OCI-LY1 (cell line): Measurements from ENCODE around the gene USP2.
A peak's percentile ranks its signal among the peaks of the same experiment; 100 is the strongest.

Experiments
- H2AFZ ChIP-seq: fragments of 200-600 bp; sonication (generic), shearing (Covaris generic); 2 replicates; pipeline ENCODE4 v1.6.0; 2014; ENCODE audit warnings: antibody characterized with exemption, mild to moderate bottlenecking, low read length
- H3F3A ChIP-seq: fragments of 200-600 bp; sonication (generic), shearing (Covaris generic); 2 replicates; pipeline ENCODE4 v1.6.0; 2014; ENCODE audit warnings: mild to moderate bottlenecking, antibody characterized with exemption, low read length, moderate library complexity; ENCODE audit not compliant: insufficient read depth
- H3K27ac ChIP-seq: fragments of 200-600 bp; sonication (generic); 2 replicates; pipeline ENCODE4 v1.5.1; 2014; ENCODE audit warnings: low read length, mixed run types, mild to moderate bottlenecking, low read depth; ENCODE audit not compliant: poor library complexity, severe bottlenecking
- H3K27me3 ChIP-seq: fragments of 200-600 bp; sonication (generic); 2 replicates; pipeline ENCODE4 v1.6.0; 2014; ENCODE audit warnings: antibody characterized with exemption, mild to moderate bottlenecking, low read length, moderate library complexity; ENCODE audit not compliant: insufficient read depth
- H3K36me3 ChIP-seq: fragments of 200-600 bp; sonication (generic); 2 replicates; pipeline ENCODE4 v1.6.1; 2014; ENCODE audit warnings: mild to moderate bottlenecking, antibody characterized with exemption, low read length, moderate library complexity, mixed read lengths; ENCODE audit not compliant: insufficient read depth
- H3K4me1 ChIP-seq: fragments of 200-600 bp; sonication (generic); 2 replicates; pipeline ENCODE4 v1.5.1; 2014; ENCODE audit warnings: mild to moderate bottlenecking, low read length, moderate library complexity; ENCODE audit not compliant: insufficient read depth, severe bottlenecking
- H3K4me2 ChIP-seq: fragments of 200-600 bp; sonication (generic), shearing (Covaris generic); 2 replicates; pipeline ENCODE4 v1.6.1; 2014; ENCODE audit warnings: low read length
- H3K4me3 ChIP-seq: fragments of 200-600 bp; sonication (generic); 2 replicates; pipeline ENCODE4 v1.5.1; 2014; ENCODE audit warnings: low read length, low read depth, mild to moderate bottlenecking, mixed read lengths; ENCODE audit not compliant: poor library complexity, severe bottlenecking
- H3K79me2 ChIP-seq: fragments of 200-600 bp; shearing (Covaris generic); 2 replicates; pipeline ENCODE4 v1.6.1; 2016; ENCODE audit warnings: mixed run types, low read length, mixed read lengths; ENCODE audit not compliant: insufficient read depth
- H3K9ac ChIP-seq: fragments of 200-600 bp; sonication (generic), shearing (Covaris generic); 2 replicates; pipeline ENCODE4 v1.6.1; 2014; ENCODE audit warnings: mild to moderate bottlenecking, low read length, mixed read lengths
- H3K9me2 ChIP-seq: fragments of 200-600 bp; sonication (generic), shearing (Covaris generic); 2 replicates; pipeline ENCODE4 v1.6.1; 2014; ENCODE audit warnings: low read depth, mild to moderate bottlenecking, low read length, mixed read lengths
- H3K9me3 ChIP-seq: fragments of 200-600 bp; shearing (Covaris generic); 2 replicates; pipeline ENCODE4 v1.6.1; 2014; ENCODE audit warnings: low read length, mixed read lengths
- H4K20me1 ChIP-seq: fragments of 200-600 bp; sonication (generic), shearing (Covaris generic); 2 replicates; pipeline ENCODE4 v1.6.0; 2016; ENCODE audit warnings: mild to moderate bottlenecking, low read length; ENCODE audit not compliant: insufficient read depth
- EZH2 ChIP-seq: fragments of 200-600 bp; sonication (generic), shearing (Covaris generic); IDR thresholded peaks from 2 replicates; pipeline ENCODE4 v1.8.0; 2017; ENCODE audit warnings: borderline replicate concordance, mixed run types, mild to moderate bottlenecking, antibody characterized with exemption, low read length, moderate library complexity, mixed read lengths
- TF ChIP-seq, protein P1 (sequence below): fragments of 200-600 bp; sonication (generic), shearing (Covaris generic); IDR thresholded peaks from 2 replicates; pipeline ENCODE4 v1.5.1; 2017; ENCODE audit warnings: mild to moderate bottlenecking, antibody characterized with exemption, low read length, moderate library complexity, mixed read lengths

The USP2 gene

DNA sequence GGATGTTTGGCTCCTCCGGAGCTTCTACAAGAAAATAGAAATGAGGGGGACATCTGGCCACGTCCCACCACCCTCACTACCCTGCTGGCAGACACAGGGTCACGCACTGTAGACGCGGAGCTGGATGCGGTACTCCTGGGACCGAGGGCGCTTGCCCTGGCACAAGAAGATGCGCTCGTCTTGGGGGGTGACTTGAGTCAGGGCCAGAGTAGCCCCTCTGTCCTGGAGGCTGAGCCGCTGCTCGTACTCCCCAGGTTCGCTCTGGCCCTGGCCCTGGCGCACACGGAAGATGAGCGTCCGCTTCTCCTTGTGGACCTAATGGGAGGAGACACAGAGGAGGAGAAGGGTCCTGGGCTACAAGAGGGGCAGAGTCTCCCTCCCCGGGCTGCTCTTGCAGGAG, 66.8 kb downstream of the USP2 start:
- H3K4me2 ChIP-seq = peak overlapping the region; percentile 88; the same call in 1 of the 2 replicates

DNA sequence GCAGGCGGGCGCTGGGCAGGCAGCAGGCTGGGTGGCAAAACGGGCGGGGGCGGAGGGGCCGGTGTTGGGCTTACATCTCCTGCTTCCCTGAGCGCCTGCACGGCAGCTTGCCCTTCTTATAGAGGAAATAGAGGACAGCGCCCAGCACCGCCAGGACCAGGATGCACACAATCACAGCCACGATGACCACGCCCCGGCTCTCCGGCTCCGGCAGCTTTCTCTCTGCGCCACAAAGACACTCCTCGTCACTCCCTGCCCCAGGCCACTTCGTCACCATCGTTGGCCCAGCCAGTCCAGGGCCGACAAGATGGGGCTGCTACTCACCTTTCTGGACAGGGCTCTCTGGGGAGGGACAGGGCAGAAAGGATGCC, 70.8 kb downstream of the USP2 start:
- H4K20me1 ChIP-seq = no peaks in the 10 kb centered on the region
- no peaks in the 10 kb centered on the region for H3K79me2 ChIP-seq
- H3K9me3 ChIP-seq = no peaks in the 10 kb centered on the region
- no peaks in the 10 kb centered on the region; the same call in 1 of the 2 replicates for H3K36me3 ChIP-seq
- no peak overlapping the region for H3K9ac ChIP-seq
- H2AFZ ChIP-seq = no peak overlapping the region
- H3K9me2 ChIP-seq = no peaks in the 10 kb centered on the region
- no peaks in the 10 kb centered on the region for H3K27me3 ChIP-seq
- no peak overlapping the region for H3K4me2 ChIP-seq
- TF ChIP-seq, protein P1, sequence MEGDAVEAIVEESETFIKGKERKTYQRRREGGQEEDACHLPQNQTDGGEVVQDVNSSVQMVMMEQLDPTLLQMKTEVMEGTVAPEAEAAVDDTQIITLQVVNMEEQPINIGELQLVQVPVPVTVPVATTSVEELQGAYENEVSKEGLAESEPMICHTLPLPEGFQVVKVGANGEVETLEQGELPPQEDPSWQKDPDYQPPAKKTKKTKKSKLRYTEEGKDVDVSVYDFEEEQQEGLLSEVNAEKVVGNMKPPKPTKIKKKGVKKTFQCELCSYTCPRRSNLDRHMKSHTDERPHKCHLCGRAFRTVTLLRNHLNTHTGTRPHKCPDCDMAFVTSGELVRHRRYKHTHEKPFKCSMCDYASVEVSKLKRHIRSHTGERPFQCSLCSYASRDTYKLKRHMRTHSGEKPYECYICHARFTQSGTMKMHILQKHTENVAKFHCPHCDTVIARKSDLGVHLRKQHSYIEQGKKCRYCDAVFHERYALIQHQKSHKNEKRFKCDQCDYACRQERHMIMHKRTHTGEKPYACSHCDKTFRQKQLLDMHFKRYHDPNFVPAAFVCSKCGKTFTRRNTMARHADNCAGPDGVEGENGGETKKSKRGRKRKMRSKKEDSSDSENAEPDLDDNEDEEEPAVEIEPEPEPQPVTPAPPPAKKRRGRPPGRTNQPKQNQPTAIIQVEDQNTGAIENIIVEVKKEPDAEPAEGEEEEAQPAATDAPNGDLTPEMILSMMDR = no peak
- no peak for TF ChIP-seq EZH2
- no peaks in the 10 kb centered on the region for H3F3A ChIP-seq
- H3K4me3 ChIP-seq = no peak overlapping the region
- peaks cover 10% of the 10 kb centered on the region for H3K4me1 ChIP-seq
- H3K27ac ChIP-seq = no peak overlapping the region

More for the DNA sequence above, 66.8 kb downstream of the USP2 start:
- no peak overlapping the region for H2AFZ ChIP-seq
- H3K36me3 ChIP-seq = no peaks in the 10 kb centered on the region
- no peaks in the 10 kb centered on the region for H3F3A ChIP-seq
- TF ChIP-seq, protein P1 = no peak
- TF ChIP-seq EZH2 = no peak
- no peaks in the 10 kb centered on the region for H3K27me3 ChIP-seq
- no peaks in the 10 kb centered on the region for H4K20me1 ChIP-seq
- peaks cover 43% of the 10 kb centered on the region for H3K4me1 ChIP-seq
- H3K79me2 ChIP-seq = no peaks in the 10 kb centered on the region
- no peaks in the 10 kb centered on the region for H3K9me2 ChIP-seq
- no peaks in the 10 kb centered on the region for H3K9me3 ChIP-seq
- no peak overlapping the region for H3K4me3 ChIP-seq
- no peak overlapping the region for H3K9ac ChIP-seq
- H3K27ac ChIP-seq = no peak overlapping the region

- Histone ChIP-seq H3K27me3 (no peaks in the 10 kb centered on the region), H3K9me3 (no peaks in the 10 kb centered on the region), H3F3A (no peaks in the 10 kb centered on the region), H3K9ac (no peak overlapping the region), H3K9me2 (no peaks in the 10 kb centered on the region), H4K20me1 (no peaks in the 10 kb centered on the region), H3K27ac (no peak overlapping the region), H3K4me1 (peaks cover 5% of the 10 kb centered on the region), H3K4me3 (no peak overlapping the region), H2AFZ (no peak overlapping the region), H3K36me3 (no peaks in the 10 kb centered on the region; the same call in 1 of the 2 replicates), H3K4me2 (no peak overlapping the region), H3K79me2 (no peaks in the 10 kb centered on the region)
- TF ChIP-seq, protein P1 = no peak
- TF ChIP-seq EZH2 = no peak
Measured at GRCh38 chr11:119309953-119310681, 71.4 kb downstream of the USP2 start.
